Colonic mucosa (tissue), 4 donors: ENCODE results near the gene NUP93. TPM values are rescaled to one million over a fixed set of nuclear protein-coding genes. Genes with fewer than 3 reads are reported as not detected.
"Not testable (repeated sequence)": the region's sequence is repeated elsewhere in the genome, so short reads cannot be mapped to it uniquely, and the experiment has no call there.

Source experiments
- DNase-seq: peaks from one replicate; pipeline ENCODE4 v3.0.0-alpha.2; 2020
- H3K27ac ChIP-seq: fragments of 200-600 bp; one replicate; pipeline ENCODE4 v1.8.0; 2021
- H3K27me3 ChIP-seq: fragments of 200-600 bp; one replicate; pipeline ENCODE4 v1.8.0; 2021
- H3K36me3 ChIP-seq: fragments of 200-600 bp; one replicate; pipeline ENCODE4 v1.8.0; 2021
- H3K4me1 ChIP-seq: fragments of 200-600 bp; one replicate; pipeline ENCODE4 v1.8.0; 2021; ENCODE audit warnings: mild to moderate bottlenecking
- H3K4me3 ChIP-seq: fragments of 200-600 bp; one replicate; pipeline ENCODE4 v1.8.0; 2021
- H3K9ac ChIP-seq, 2 donors: one replicate each; pipeline ENCODE4 v1.7.0; 2013; ENCODE audit warnings: control low read depth in 2 of 2, low read depth in 2 of 2, low read length in 2 of 2
- H3K9me3 ChIP-seq: fragments of 200-600 bp; one replicate; pipeline ENCODE4 v1.8.0; 2021
- CTCF ChIP-seq: fragments of 200-600 bp; IDR thresholded peaks from one replicate; pipeline ENCODE4 v1.8.0; 2022; ENCODE audit warnings: antibody characterized with exemption, mild to moderate bottlenecking
- intact Hi-C: fragments of 100-400 bp; cut with DNase I; formaldehyde crosslinking; loops from one replicate; pipeline ENCODE4 v1.14.1; 2022
- total RNA-seq, 2 donors: library from RNA; stranded (reverse); fragmentation: NEBNext Ultra II Directional in 1 of 2; extraction: Animal tissue kit (Norgen Biotek cat#: 25700) in 1 of 2; gene quantifications; one replicate each; pipeline ENCODE4 v1.2.1, GENCODE V29; 2021
- donor health status: healthy.
- donor health status: DM: no; HTN: no; CAD: no.
- donor health status: DM: no; HTN: no; CAD: no.

NUP93 gene
- total RNA-seq, 2 donors from 2014 or later, result 33.0 to 79.2 TPM

- Histone ChIP-seq H3K4me3 (no peak overlapping the region), H3K4me1 (no peaks in the 10 kb centered on the region), H3K9me3 (no peaks in the 10 kb centered on the region), H3K36me3 (no peaks in the 10 kb centered on the region), H3K27me3 (no peaks in the 10 kb centered on the region), H3K27ac (no peak overlapping the region), H3K9ac (no peak overlapping the region)
- intact Hi-C loops, result no loop called here
- TF ChIP-seq CTCF, result no peak
- no peak for DNase-seq
These were observed 153.7 kb downstream of the NUP93 start for GRCh38 chr16:56883586-56883985.

DNA sequence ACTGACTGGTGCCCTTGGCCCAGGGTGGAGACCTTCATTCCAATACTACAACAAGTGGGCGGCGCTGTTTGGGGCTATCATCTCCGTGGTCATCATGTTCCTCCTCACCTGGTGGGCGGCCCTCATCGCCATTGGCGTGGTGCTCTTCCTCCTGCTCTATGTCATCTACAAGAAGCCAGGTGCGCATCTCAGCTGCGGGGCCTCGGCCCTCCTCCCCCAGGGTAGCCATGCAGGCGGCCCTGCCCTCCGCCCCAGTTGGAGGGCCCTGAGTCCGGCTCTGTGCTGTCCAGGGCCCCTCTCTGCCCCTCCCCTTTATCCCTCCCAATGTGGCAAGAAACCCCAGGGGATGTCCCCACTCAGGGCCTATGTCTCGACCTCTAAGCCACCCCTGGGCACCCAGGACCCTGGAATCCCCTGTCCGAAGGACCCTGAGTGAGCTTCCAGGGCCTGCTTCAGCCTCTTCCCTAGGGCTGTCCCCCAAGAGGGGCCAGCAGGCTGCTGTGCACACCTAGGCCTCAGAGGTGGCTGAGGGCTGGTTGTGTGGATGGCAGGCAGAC lies 154.2 kb downstream of the NUP93 start:
- H3K27ac ChIP-seq, result no peak overlapping the region
- no peak for TF ChIP-seq CTCF
- H3K9ac ChIP-seq, result no peak overlapping the region
- H3K4me1 ChIP-seq, result no peaks in the 10 kb centered on the region
- no peaks in the 10 kb centered on the region for H3K9me3 ChIP-seq
- no peak for DNase-seq
- H3K27me3 ChIP-seq, result no peaks in the 10 kb centered on the region
- H3K36me3 ChIP-seq, result no peaks in the 10 kb centered on the region
- no peak overlapping the region for H3K4me3 ChIP-seq
- intact Hi-C loops, result no loop called here

GRCh38 chr16:56884929-56885328 lies 155.0 kb downstream of the NUP93 start:
- intact Hi-C loops, H3K27ac ChIP-seq, H3K4me1 ChIP-seq, H3K4me3 ChIP-seq, H3K27me3 ChIP-seq, H3K9ac ChIP-seq, DNase-seq, H3K9me3 ChIP-seq, H3K36me3 ChIP-seq: not testable (repeated sequence)

GRCh38 chr16:56885446-56886162 lies 155.7 kb downstream of the NUP93 start:
- DNase-seq, result no peak
- Histone ChIP-seq H3K27ac (no peak overlapping the region), H3K9me3 (no peaks in the 10 kb centered on the region), H3K9ac (no peak overlapping the region), H3K27me3 (no peaks in the 10 kb centered on the region), H3K4me1 (no peaks in the 10 kb centered on the region), H3K36me3 (no peaks in the 10 kb centered on the region), H3K4me3 (no peak overlapping the region)
- TF ChIP-seq CTCF, result no peak
- intact Hi-C loops, result no loop called here

DNA sequence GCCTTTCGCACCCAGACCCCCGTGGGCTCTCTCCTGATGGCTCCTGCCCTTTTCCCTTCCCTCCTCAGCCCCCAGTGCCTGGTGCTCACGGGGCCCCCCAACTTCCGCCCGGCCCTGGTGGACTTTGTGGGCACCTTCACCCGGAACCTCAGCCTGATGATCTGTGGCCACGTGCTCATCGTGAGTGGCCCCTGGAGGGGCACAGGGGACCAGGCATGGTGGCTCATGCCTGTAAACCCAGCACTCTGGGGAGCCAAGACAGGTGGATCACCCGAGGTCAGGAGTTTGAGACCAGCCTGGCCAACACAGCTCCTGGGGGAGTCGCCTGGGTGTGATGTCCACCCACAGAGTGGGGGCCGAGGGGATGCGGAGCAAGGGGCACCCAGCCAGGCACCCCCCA lies 156.4 kb downstream of the NUP93 start:
- H3K4me3 ChIP-seq, result no peak overlapping the region
- H3K4me1 ChIP-seq, result no peaks in the 10 kb centered on the region
- no peaks in the 10 kb centered on the region for H3K36me3 ChIP-seq
- no peak for TF ChIP-seq CTCF
- no peak overlapping the region for H3K9ac ChIP-seq
- H3K27ac ChIP-seq, result no peak overlapping the region
- intact Hi-C loops, result no loop called here
- DNase-seq, result no peak
- H3K9me3 ChIP-seq, result no peaks in the 10 kb centered on the region
- no peaks in the 10 kb centered on the region for H3K27me3 ChIP-seq

DNA sequence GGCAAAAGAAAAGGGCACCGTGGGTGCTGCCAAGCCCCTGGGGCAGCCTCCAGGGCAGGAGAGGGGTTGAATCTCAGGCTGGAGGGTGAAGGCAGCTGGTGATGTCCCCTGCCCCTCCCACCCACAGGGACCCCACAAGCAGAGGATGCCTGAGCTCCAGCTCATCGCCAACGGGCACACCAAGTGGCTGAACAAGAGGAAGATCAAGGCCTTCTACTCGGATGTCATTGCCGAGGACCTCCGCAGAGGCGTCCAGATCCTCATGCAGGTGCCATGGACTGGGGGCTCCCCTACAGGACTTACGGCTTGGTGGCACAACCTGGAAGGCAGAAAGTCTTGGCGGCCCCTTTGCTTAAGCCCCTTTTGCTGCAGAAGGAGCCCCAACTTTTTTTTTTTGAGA lies 156.9 kb downstream of the NUP93 start:
- no peak overlapping the region for H3K9ac ChIP-seq
- no peak overlapping the region for H3K27ac ChIP-seq
- H3K27me3 ChIP-seq, result no peaks in the 10 kb centered on the region
- H3K4me1 ChIP-seq, result no peaks in the 10 kb centered on the region
- TF ChIP-seq CTCF, result no peak
- no peaks in the 10 kb centered on the region for H3K9me3 ChIP-seq
- no peak overlapping the region for H3K4me3 ChIP-seq
- no peak for DNase-seq
- no peaks in the 10 kb centered on the region for H3K36me3 ChIP-seq
- intact Hi-C loops, result no loop called here
